PC-9 (cell line): ENCODE measurements around the gene SLC1A3. TPM values are rescaled to one million over a fixed set of nuclear protein-coding genes. Genes with fewer than 3 reads are reported as not detected.

Experiments
- Bru-seq: library from RNA; stranded (reverse); fragments of 400-500 nt; gene quantifications from one replicate; lab custom pipeline; 2021; lab: Mats Ljungman, UMichigan
- BruChase-seq, 2 experiments: library from RNA; stranded (reverse); fragments of 400-500 nt; gene quantifications; one replicate each; lab custom pipeline; 2021; lab: Mats Ljungman, UMichigan
- BruUV-seq: library from RNA; stranded (reverse); fragments of 400-500 nt; replicated peaks from 2 replicates; lab custom pipeline; 2021; lab: Mats Ljungman, UMichigan
- CTCF ChIA-PET: fragments of 300-600 bp; sonication (Branson Sonifier 250); formaldehyde crosslinking; loops from one replicate; lab custom pipeline; 2022; ENCODE audit warnings: antibody characterized with exemption; lab: Charles Lee
- POLR2A ChIA-PET: fragments of 300-600 bp; sonication (Branson Sonifier 250); formaldehyde crosslinking; loops from one replicate; lab custom pipeline; 2022; ENCODE audit warnings: antibody characterized with exemption; ENCODE audit not compliant: unreplicated experiment; lab: Charles Lee
- DNase-seq, 2 experiments: peaks; one replicate each; pipeline versions ENCODE4 v3.0.0 to v3.0.0-alpha.2; 2015 to 2022; ENCODE audit warnings: mixed read lengths in 1 of 2
- H2AFZ ChIP-seq: fragments of 200-600 bp; sonication (generic); 2 replicates; pipeline ENCODE4 v1.8.1; 2017; ENCODE audit warnings: antibody characterized with exemption
- H3F3A ChIP-seq: fragments of 200-600 bp; sonication (generic); 2 replicates; pipeline ENCODE4 v1.8.1; 2017; ENCODE audit warnings: antibody characterized with exemption, mild to moderate bottlenecking, low read depth; ENCODE audit not compliant: insufficient read depth
- H3K27ac ChIP-seq: fragments of 200-600 bp; sonication (generic); 2 replicates; pipeline ENCODE4 v1.6.1; 2016; ENCODE audit warnings: mixed run types
- H3K27me3 ChIP-seq: fragments of 200-600 bp; sonication (generic); 2 replicates; pipeline ENCODE4 v1.6.1; 2016; ENCODE audit warnings: low read depth, mixed run types; ENCODE audit not compliant: insufficient read depth
- H3K36me3 ChIP-seq: fragments of 200-600 bp; sonication (generic); 2 replicates; pipeline ENCODE4 v1.6.1; 2016; ENCODE audit warnings: low read depth, mixed run types
- H3K4me1 ChIP-seq: fragments of 200-600 bp; sonication (generic); replicated peaks from 2 replicates; pipeline ENCODE4 v1.6.1; 2016; ENCODE audit warnings: mixed run types; ENCODE audit not compliant: insufficient read depth
- H3K4me2 ChIP-seq: fragments of 200-600 bp; sonication (generic); 2 replicates; pipeline ENCODE4 v1.6.1; 2017; ENCODE audit warnings: mixed run types
- H3K4me3 ChIP-seq: fragments of 200-600 bp; sonication (generic); 2 replicates; pipeline ENCODE4 v1.6.1; 2016; ENCODE audit warnings: mixed run types
- H3K79me2 ChIP-seq: fragments of 200-600 bp; sonication (generic); 2 replicates; pipeline ENCODE4 v1.6.1; 2017; ENCODE audit warnings: low read depth, mixed run types
- H3K9me2 ChIP-seq: fragments of 200-600 bp; sonication (generic); 2 replicates; pipeline ENCODE4 v1.8.1; 2017; ENCODE audit warnings: mild to moderate bottlenecking; ENCODE audit not compliant: insufficient read depth
- H3K9me3 ChIP-seq: fragments of 200-600 bp; sonication (generic); 2 replicates; pipeline ENCODE4 v1.8.1; 2016; ENCODE audit warnings: low read depth; ENCODE audit not compliant: insufficient read depth
- H4K20me1 ChIP-seq: fragments of 200-600 bp; sonication (generic); 2 replicates; pipeline ENCODE4 v1.8.1; 2017; ENCODE audit not compliant: insufficient read depth
- CTCF ChIP-seq: fragments of 200-600 bp; sonication (generic); conservative IDR thresholded peaks from 2 replicates; pipeline ENCODE4 v1.6.1; 2017; ENCODE audit warnings: mixed run types, antibody characterized with exemption, mild to moderate bottlenecking, moderate library complexity
- EZH2 ChIP-seq: fragments of 200-600 bp; sonication (generic); IDR thresholded peaks from 2 replicates; pipeline ENCODE4 v1.8.0; 2017; ENCODE audit warnings: antibody characterized with exemption, low read depth
- intact Hi-C: fragments of 100-400 bp; cut with micrococcal nuclease; formaldehyde crosslinking; loops from one replicate; pipeline ENCODE4 v1.10.0; 2022; ENCODE audit not compliant: unreplicated experiment
- long read RNA-seq: library from polyadenylated mRNA; stranded (forward); transcript quantifications from one replicate; pipeline ENCODE4 v2.0.0, GENCODE V29; 2022
- total RNA-seq: library from RNA; stranded (reverse); gene quantifications from 2 replicates; pipeline ENCODE4 v1.2.3, GENCODE V29; 2021

SLC1A3 gene
- total RNA-seq, result 0.24 TPM in 1 of 2 replicates, not detected in the other
- Bru-seq, nascent RNA, result percentile 10 among the genes with signal in this experiment
- BruChase-seq, experiment 1, labeled RNA remaining after a 2-hour chase, result percentile 13 among the genes with signal in this experiment
- percentile 10 among the genes with signal in this experiment for BruChase-seq, experiment 2, labeled RNA remaining after a 6-hour chase
- long read RNA-seq, result 0 reads

- POLR2A ChIA-PET, result no interaction called here
- H3K27ac ChIP-seq, result peak within 1 kb of the TSS; percentile 75
- peaks cover 33% of the 10 kb centered on the region for H3K36me3 ChIP-seq
- peak within 1 kb of the TSS; percentile 91 for H2AFZ ChIP-seq
- peaks cover 48% of the 10 kb centered on the region for H3K4me1 ChIP-seq
- no TSS peak for BruUV-seq
- H3F3A ChIP-seq, result peaks cover 36% of the 10 kb centered on the region
- peak within 1 kb of the TSS; percentile 89 for H3K4me2 ChIP-seq
- H3K9me3 ChIP-seq, result peaks cover 12% of the 10 kb centered on the region; the same call in 1 of the 2 replicates
- no peaks in the 10 kb centered on the region; the same call in 1 of the 2 replicates for H4K20me1 ChIP-seq
- H3K79me2 ChIP-seq, result peaks cover 45% of the 10 kb centered on the region
- intact Hi-C loops, result no loop called here
- CTCF ChIA-PET, result no interaction called here
- peak in 1 of 2 experiments; percentile 85 for DNase-seq
- peak within 1 kb of the TSS; percentile 88 for H3K4me3 ChIP-seq
- TF ChIP-seq EZH2 (no peak), CTCF (no peak)
- H3K27me3 ChIP-seq, result no peaks in the 10 kb centered on the region
- no peaks in the 10 kb centered on the region; the same call in 1 of the 2 replicates for H3K9me2 ChIP-seq
Measured at GRCh38 chr5:36606428-36607113, at the start of gene SLC1A3. Gene SLC1A3 (plus strand): TSS chr5:36606606. CDS start chr5:36608424, 1,818 bp downstream.

- Histone ChIP-seq H3K9me2 (no peaks in the 10 kb centered on the region; the same call in 1 of the 2 replicates), H3K27me3 (no peaks in the 10 kb centered on the region), H2AFZ (no peak overlapping the region), H3K27ac (no peak overlapping the region), H4K20me1 (no peaks in the 10 kb centered on the region), H3K4me3 (no peak overlapping the region), H3K79me2 (no peaks in the 10 kb centered on the region), H3F3A (no peaks in the 10 kb centered on the region), H3K36me3 (no peaks in the 10 kb centered on the region), H3K9me3 (no peaks in the 10 kb centered on the region; the same call in 1 of the 2 replicates), H3K4me1 (no peaks in the 10 kb centered on the region), H3K4me2 (no peak overlapping the region)
- BruUV-seq, result no TSS peak
- intact Hi-C loops, result no loop called here
- ChIA-PET CTCF (no interaction called here), POLR2A (no interaction called here)
- TF ChIP-seq EZH2, result no peak
- no peak for TF ChIP-seq CTCF
- DNase-seq, result no peak
Measured at GRCh38 chr5:36558641-36559040, 47.8 kb upstream of the SLC1A3 start.

- H3K27me3 ChIP-seq, result no peaks in the 10 kb centered on the region
- H3K27ac ChIP-seq, result no peak overlapping the region
- H3K9me3 ChIP-seq, result no peaks in the 10 kb centered on the region; the same call in 1 of the 2 replicates
- intact Hi-C loops, result no loop called here
- H4K20me1 ChIP-seq, result no peaks in the 10 kb centered on the region
- no peaks in the 10 kb centered on the region for H3F3A ChIP-seq
- TF ChIP-seq EZH2, result no peak
- TF ChIP-seq CTCF, result no peak
- no peak for DNase-seq
- ChIA-PET POLR2A (no interaction called here), CTCF (no interaction called here)
- no peak overlapping the region for H3K4me3 ChIP-seq
- no peak overlapping the region for H3K4me2 ChIP-seq
- no peaks in the 10 kb centered on the region for H3K4me1 ChIP-seq
- H2AFZ ChIP-seq, result no peak overlapping the region; the same call in 1 of the 2 replicates
- H3K9me2 ChIP-seq, result no peaks in the 10 kb centered on the region; the same call in 1 of the 2 replicates
- BruUV-seq, result no TSS peak
- H3K79me2 ChIP-seq, result no peaks in the 10 kb centered on the region
- H3K36me3 ChIP-seq, result no peaks in the 10 kb centered on the region
Measured at GRCh38 chr5:36561601-36562000, 44.8 kb upstream of the SLC1A3 start.
